GM04503 (cell line): Measurements from ENCODE around the gene ZNF768.
"Not testable (repeated sequence)": the region's sequence is repeated elsewhere in the genome, so short reads cannot be mapped to it uniquely, and the experiment has no call there.

Experiments
- DNase-seq: peaks from one replicate; pipeline ENCODE4 v3.0.0-alpha.2; 2012; ENCODE audit warnings: low read depth

The ZNF768 gene

DNA sequence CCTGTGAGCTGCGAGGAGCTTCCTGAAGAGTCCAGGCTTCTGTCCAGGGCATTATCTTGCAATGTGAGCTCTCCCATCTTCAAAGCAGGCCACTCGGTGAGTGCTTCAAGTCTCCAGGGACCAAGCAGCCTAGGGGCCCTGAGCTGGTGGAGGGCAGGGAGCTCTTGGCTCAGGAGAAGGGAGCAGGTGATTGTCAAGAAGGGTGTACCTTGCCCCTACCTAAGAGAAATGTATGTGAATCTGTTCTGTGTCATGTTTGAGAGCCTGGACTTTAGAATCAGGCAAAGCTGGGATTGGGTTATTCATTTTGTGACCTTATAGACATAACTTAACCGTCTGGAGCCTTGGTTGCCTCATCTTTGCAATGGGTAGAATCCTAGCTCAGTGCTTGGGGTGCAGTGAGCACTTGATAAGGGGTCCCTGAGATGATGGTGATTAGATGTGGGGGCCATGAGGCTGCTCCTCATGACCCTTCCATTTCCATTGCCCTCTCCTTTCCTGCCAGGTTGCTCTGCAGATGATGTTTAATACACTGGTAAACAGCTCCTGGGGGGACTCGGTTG, 15.9 kb downstream of the ZNF768 start:
- DNase-seq, result no peak

- DNase-seq, result no peak
Observed at GRCh38 chr16:30509081-30509765, 17.1 kb downstream of the ZNF768 start.

DNA sequence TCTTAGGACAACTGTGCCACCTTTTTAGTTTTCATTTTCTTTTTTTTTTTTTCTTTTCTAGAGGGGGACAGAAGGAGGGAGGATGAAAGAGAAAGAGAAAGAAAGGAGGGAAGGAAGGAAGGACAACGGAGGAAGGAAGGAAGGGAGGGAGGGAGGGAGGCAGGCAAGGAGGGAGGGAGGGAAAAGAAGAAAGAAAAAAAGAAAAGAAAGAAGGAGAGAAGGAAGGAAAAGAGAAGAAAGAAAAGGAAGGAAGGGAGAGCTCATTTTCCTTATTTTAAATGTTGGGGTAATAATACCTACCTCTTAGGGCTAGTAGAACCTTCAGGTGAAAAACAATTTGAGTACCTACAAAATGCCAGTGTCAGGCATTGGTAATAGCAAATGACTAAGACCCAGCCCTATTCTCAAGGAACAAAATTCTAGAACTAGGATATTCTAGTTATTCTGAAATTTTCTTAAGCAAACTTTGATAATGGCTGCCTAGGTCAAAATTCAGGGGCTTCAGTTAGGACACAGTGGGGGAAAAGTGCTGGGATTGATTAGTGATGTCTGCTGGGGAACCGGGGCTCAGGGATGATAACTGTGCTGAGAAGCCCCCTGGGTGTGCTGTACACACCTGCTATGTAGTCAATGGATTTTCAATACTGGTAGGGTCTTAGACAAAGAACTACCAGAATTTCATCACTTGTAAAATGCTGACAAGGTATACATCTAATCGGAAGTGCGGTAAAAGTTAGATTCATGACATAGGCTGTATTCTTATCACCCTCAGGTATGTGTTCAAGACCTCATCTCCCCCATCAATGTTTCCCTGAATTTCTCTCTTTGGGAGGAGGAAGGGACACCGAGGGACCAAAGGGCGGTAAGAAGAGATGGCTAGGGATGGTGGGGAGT, 22.7 kb downstream of the ZNF768 start:
- DNase-seq, result no peak

DNA sequence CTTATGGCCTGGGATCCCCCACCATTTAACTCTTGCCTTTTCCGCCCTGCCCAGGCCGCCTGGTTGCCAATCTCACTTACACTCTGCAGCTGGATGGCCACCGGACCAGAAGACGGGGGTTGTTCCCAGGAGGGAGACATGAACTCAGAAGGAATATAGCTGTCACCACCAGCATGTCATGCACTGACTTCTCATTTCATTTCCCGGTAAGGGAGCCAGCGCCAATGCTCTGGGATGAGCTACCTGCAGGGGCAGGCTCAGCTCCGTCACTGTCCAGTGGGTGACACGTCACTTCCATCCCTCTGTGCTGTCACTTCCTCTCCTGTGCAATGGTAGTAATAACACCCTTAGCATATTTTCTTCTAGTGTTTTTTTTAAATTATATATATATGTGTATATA, 27.1 kb downstream of the ZNF768 start:
- no peak for DNase-seq

DNA sequence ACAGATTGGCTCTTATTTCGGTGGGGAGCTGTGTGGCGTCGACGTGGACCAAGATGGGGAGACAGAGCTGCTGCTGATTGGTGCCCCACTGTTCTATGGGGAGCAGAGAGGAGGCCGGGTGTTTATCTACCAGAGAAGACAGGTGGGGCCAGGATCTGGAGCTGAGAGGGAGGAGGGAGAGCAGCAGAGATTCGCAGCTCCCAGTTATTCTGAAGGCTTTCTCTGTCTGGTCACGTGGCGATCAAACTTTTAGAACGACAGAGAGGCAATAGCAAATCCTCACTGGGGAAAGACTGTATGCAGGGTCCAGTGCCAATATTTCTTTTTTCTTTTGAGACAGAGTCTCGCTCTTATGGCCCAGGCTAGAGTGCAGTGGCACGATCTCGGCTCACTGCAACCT, 31.7 kb downstream of the ZNF768 start:
- DNase-seq, result no peak

DNA sequence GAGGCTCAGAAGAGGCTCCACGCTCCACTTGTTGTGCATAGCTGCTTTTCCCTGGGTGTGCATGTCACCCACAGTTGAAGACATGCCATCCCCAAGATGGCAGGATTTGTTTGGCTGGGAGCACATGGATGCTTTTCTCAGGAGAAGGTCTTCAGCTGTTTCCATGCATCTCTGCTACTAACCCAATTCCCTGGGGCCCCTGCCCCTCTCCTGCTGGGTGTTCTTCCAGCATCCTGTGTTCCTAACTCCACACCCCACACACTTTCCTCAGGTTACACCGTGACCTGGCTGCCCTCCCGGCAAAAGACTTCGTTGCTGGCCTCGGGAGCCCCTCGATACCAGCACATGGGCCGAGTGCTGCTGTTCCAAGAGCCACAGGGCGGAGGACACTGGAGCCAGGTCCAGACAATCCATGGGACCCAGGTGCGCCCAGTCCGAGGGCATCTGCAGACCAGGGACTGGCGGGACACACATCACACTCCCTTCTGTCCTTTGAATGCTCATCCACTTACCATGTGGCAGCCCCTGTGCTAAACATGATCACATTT, 32.4 kb downstream of the ZNF768 start:
- no peak for DNase-seq

GRCh38 chr16:30491744-30492308, 34.5 kb downstream of the ZNF768 start:
- DNase-seq, result peak; percentile 72

DNA sequence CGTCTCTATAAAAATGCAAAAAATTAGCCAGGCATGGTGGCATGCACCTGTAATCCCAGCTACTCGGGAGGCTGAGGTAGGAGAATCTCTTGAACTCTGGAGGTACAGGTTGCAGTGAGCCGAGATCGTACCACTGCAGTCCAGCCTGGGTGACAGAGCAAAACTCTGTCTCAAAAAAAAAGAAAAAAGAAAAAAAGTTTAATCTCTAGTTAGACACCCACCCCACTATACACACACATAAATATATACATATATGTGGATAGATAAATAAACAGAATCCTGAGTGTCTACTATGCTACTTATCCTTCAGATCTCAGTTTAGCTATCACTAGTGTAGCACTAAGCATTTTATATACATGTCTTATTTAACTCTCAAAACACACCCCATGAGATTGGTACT, 35.1 kb downstream of the ZNF768 start:
- DNase-seq, result no peak

- DNase-seq, result no peak
Observed at GRCh38 chr16:30490210-30490609, 36.2 kb downstream of the ZNF768 start.

DNA sequence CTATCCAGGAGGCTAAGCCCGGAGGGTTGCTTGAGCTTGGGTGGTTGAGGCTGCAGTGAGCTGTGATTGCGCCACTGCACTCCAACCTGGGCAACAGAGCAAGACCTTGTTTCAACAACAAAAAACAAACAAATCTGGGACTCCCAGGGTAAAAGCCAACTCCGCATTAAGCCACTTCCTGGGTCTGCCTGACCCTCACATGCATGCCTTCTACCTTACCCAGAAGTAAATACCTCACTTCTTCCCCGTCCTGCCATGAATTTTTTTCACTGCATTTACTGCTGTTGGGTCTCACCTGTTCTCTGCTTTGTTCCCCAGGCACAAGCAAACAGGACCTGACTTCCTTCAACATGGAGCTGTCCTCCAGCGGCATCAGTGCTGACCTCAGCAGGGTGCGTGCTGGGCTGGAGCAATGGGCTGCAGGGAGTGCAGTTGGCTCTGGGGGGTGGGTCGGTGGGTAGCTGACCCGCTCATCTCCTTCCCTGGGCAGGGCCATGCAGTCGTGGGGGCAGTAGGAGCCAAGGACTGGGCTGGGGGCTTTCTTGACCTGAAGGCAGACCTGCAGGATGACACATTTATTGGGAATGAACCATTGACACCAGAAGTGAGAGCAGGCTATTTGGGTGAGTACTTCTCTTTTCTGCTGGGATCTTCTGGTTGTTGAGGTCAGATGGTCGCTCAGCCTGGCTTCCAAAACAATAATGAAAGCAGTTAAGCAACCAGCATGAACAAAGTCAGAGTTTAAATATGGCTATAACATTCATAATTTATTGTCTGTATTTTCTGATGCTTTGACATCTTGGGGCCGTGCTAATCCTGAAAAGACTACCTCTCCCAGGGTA, 37.4 kb downstream of the ZNF768 start:
- DNase-seq, result no peak

DNA sequence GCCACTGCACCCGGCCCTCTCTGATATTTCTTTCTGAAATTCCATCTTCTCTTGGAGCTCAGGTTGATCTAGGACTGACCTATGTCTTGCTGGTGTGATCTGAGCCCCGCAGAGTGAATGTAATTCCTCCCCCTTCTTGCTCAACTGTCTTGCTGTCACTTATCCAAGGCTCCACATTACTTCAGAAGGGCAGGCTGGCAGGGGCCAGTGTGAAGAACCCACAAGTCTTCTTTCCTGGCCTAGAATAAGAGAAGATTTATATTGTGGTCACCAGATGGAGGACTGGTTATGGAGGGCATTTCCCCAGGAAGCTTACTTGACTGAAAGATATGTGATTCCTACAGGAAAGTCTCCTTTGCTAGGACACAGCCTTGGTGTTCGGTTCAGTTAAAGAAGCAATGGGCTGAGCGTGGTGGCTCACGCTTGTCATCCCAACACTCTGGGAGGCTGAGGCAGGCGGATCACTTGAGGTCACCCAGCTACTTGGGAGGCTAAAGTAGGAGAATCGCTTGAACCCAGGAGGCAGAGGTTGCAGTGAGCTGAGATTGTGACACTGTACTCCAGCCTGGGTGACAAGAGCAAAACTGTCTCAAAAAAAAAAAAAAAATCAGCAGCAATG, 40.4 kb downstream of the ZNF768 start:
- no peak for DNase-seq

DNA sequence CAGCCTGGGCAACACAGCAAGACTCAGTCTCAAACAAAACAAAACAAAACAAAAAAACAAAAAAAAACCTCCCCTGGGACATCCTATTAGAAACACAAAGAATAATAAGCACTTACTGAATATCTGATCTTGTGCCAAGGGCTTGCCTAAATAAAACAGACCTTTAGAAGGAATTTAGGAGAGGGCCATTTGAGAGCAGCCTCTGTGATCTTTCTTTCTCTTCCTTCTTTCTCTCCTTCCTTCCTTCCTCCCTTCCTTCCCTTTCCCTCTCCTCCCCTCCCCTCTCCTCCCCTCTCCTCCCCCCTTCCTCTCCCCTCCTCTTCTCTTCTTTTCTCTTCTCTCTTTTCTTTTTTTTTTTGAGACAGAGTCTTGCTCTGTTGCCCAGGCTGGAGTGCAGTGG, 41.5 kb downstream of the ZNF768 start:
- DNase-seq, result no peak

DNA sequence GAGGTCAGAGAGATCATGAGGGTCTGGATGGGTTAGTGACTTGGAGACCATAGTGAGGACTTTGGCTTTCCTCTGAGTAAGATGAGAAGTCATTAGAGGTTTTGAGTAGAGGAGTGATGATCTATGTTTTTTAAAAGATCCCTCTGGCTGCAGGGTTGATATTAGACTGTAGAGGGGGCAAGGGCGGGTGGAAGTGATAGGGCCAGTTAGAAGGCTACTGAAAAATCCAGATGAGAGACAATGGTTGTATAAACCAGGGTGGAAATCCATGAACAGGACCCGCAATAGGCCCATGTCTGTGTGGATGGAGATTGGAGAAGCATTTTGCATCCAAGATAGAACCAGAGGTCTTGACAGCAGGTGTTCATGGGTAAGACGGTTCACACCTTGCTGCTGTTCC, 44.0 kb downstream of the ZNF768 start:
- no peak for DNase-seq

DNA sequence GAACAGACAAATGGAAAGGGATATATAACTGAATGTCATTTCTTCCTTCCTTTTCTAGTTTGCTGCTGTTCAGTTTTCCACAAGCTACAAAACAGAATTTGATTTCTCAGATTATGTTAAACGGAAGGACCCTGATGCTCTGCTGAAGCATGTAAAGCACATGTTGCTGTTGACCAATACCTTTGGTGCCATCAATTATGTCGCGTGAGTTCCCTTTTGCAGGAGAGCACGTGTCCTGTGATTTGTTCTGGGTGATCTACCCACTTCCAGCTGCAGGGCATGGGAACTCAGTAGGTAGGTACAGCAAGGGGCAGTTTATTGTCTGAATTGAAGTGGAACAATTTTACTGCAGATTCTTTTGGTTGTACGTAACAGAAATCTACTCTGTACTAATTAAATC, 45.0 kb downstream of the ZNF768 start:
- DNase-seq, result no peak

DNA sequence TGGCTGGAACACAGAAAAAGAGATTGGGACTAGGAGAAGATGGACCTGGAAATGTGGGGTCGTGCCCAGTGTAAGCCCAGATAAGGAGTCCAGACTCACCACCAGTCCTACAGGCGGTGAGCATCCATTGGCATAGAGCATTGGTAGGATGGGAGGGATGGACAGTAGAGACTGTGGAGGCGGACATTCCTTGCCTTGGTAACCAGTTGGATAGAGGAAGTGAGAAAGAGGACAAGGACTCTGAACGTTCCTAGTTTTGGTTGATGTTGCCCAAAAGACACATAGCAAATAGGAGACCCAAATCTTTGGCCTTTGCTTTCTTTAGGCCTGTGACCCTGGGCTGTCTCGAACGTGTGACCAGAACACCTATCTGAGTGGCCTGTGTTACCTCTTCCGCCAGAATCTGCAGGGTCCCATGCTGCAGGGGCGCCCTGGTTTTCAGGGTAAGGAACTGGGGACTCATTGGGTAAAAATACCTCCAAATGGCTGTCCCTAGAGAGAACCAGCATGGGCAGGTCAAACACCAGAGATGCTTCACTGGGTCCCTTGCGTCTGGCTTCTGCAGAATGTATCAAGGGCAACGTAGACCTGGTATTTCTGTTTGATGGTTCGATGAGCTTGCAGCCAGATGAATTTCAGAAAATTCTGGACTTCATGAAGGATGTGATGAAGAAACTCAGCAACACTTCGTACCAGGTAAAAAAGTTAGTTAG, 47.4 kb downstream of the ZNF768 start:
- DNase-seq, result no peak

- DNase-seq, result not testable (repeated sequence)
Observed at GRCh38 chr16:30477773-30478172, 48.6 kb downstream of the ZNF768 start.

GRCh38 chr16:30476991-30477390, 49.4 kb downstream of the ZNF768 start:
- no peak for DNase-seq

- no peak for DNase-seq
Observed at GRCh38 chr16:30474684-30475083, 51.7 kb downstream of the ZNF768 start.

DNA sequence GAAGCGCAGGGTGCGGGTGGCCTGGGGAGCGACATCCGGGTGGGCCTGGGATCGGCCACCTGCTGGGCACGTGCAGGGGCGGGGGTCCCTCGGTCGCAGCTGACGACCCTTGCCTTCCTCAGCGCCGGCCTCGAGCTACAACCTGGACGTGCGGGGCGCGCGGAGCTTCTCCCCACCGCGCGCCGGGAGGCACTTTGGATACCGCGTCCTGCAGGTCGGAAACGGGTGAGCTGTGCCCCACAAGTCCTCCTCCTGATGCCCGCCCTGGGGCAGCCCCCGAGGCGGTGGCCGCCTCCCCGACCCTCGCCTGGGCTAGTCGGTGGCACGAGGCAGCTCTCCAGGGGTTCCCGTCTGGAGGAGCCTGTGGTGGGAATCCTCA, 52.3 kb downstream of the ZNF768 start:
- no peak for DNase-seq
